Pancreas (tissue), 10 donors: ENCODE results near the gene ELMO2. TPM values are rescaled to one million over a fixed set of nuclear protein-coding genes. Genes with fewer than 3 reads are reported as not detected.

ENCODE experiments used
- ATAC-seq, 4 donors: fragments of 200-7000 bp; cut with Tn5 transposase; one replicate each; pipeline versions ENCODE4 v1.8.0 to v1.9.1; 2020; ENCODE audit warnings: mild to moderate bottlenecking in 4 of 4, moderate library complexity in 4 of 4
- DNase-seq, 6 donors: peaks; one replicate each; pipeline ENCODE4 v3.0.0-alpha.2; 2020
- FAIRE-seq: peaks from 2 replicates; lab custom pipeline; 2012; peaks lifted over from hg19 to GRCh38; lab: Jason Lieb, UNC
- H3K27ac ChIP-seq, 4 donors: fragments of 200-600 bp; sonication (generic); 1 replicate in 3 of 4; 2 replicates in 1 of 4; pipeline versions ENCODE4 v1.5.0 to v1.8.0; 2020
- H3K27me3 ChIP-seq, 4 donors: fragments of 200-600 bp; one replicate each; pipeline ENCODE4 v1.8.0; 2021
- H3K36me3 ChIP-seq, 3 donors: fragments of 200-600 bp; sonication (generic) in 1 of 3; one replicate each; pipeline versions ENCODE4 v1.5.0 to v1.8.0; 2020 to 2021
- H3K4me1 ChIP-seq, 3 donors: fragments of 200-600 bp; one replicate each; pipeline ENCODE4 v1.8.0; 2021
- H3K4me3 ChIP-seq, 4 donors: fragments of 200-600 bp; sonication (generic) in 2 of 4; one replicate each; pipeline versions ENCODE4 v1.5.0 to v1.8.0; 2020 to 2021
- H3K9me3 ChIP-seq, 4 donors: fragments of 200-600 bp; one replicate each; pipeline ENCODE4 v1.8.0; 2021
- CTCF ChIP-seq, 4 donors: fragments of 200-600 bp; sonication (generic) in 3 of 4; IDR thresholded peaks; one replicate each; pipeline versions ENCODE4 v1.5.0 to v1.8.0; 2021; ENCODE audit warnings: antibody characterized with exemption in 4 of 4
- WGBS, 2 donors: extraction: QIAGEN DNeasy Blood & Tissue Kit; methylation state at CpG; one replicate each; pipeline ENCODE4 v1.1.7; 2013; 5-methylcytosine and 5-hydroxymethylcytosine counted together
- intact Hi-C, 3 donors: fragments of 100-400 bp; cut with DNase I; formaldehyde crosslinking; loops; one replicate each; pipeline versions ENCODE4 v1.11.1 to v1.14.2; 2022
- polyA plus RNA-seq, 2 donors: library from polyadenylated mRNA; stranded (reverse); fragments of 200-250 nt; gene quantifications; one replicate each; pipeline ENCODE4 v1.2.3, GENCODE V29; 2013
- total RNA-seq, 6 donors: library from RNA; stranded (reverse); fragmentation: NEBNext Ultra II Directional in 4 of 6; extraction: Animal tissue kit (Norgen Biotek cat#: 25700) in 4 of 6; gene quantifications; one replicate each; pipeline versions ENCODE4 v1.2.1 to v1.2.4, GENCODE V29; 2021 to 2023
- donor health status: healthy with polysubstance abuse.
- donor health status: DM: no; HTN: no; CAD: no; lungs with moderate emphysema.
- donor health status: DM: no; HTN: no; CAD: no.
- donor health status: control.
- donor health status: control.
- donor health status: Bipolar disorder and iron deficiency.
- donor health status: DM: yes; HTN: yes; CAD: no.
- donor health status: DM: no; HTN: no; CAD: no.
- donor health status: DM: no; HTN: no; CAD: no.
- donor health status: DM: yes; HTN: yes; CAD: no.

Gene ELMO2
- total and polyA plus RNA-seq, 8 donors = 16.7 to 32.6 (median 27.7) TPM

DNA sequence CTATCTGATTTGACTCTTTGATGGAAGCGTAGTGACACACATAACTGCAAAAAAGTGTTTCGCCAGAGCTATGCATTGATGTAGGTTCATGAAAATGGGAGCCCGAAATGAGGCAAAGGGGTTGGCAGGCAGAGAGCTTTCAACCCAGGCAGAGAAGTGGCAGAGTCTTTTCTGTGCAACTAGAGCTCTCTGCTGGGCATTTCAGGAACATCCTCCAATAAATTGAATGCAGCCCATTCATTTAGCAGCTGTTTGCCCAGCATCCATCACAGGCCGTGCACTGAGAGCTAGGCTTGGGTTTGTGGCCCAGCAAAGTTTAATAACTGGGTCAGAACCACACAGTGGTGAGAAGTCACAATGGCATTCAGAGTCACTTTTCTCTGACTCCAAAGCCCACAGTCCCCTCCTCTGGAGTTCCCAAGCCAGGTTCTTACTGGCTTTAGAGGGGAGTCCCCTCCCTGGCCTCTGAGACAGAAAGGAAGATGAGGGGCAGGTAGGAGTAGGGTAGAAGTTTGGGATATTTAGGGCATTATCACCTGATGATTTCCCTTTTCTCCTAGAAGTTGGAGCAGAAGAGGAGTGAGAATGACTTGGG, 31.8 kb upstream of the ELMO2 start:
- no peak for TF ChIP-seq CTCF (IDR thresholded peaks at IDR 0.05)
- DNase-seq = peak in 1 of 6 donors; percentile 20
- H3K4me1 ChIP-seq = no peaks in the 10 kb centered on the region
- intact Hi-C loops = no loop called here
- ATAC-seq = peak in 3 of 4 donors; percentile 57 to 70 (median 60)
- 62 to 69% methylated on average over 4 of the region's 4 CpGs for WGBS, 2 donors
- no peaks in the 10 kb centered on the region for H3K9me3 ChIP-seq
- no peak overlapping the region for H3K27ac ChIP-seq
- H3K27me3 ChIP-seq = no peaks in the 10 kb centered on the region
- no peak for FAIRE-seq
- no peaks in the 10 kb centered on the region for H3K36me3 ChIP-seq
- H3K4me3 ChIP-seq = no peak overlapping the region

DNA sequence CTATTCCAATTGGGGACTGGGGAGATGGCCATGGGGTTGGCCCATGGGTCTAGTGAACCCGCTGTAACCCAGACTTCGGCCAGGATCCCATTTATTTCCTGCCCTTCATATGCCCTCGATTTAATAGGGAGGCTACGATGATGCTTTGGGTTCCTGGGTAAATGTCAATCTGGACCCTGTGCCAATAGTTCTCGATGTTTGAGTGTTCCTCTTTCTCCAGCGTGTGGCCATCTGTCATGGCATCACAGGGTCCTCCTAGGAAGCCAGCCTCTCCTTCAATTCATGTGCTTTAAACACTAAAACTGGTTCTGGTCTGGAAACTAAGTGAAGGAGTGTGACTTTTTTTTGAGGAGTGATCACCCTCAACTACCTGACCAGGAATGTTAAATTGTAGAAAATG, 28.7 kb upstream of the ELMO2 start:
- no peaks in the 10 kb centered on the region for H3K9me3 ChIP-seq
- TF ChIP-seq CTCF (IDR thresholded peaks at IDR 0.05) = no peak
- no peaks in the 10 kb centered on the region for H3K36me3 ChIP-seq
- no peak for DNase-seq
- no peak overlapping the region for H3K27ac ChIP-seq
- no peaks in the 10 kb centered on the region for H3K4me1 ChIP-seq
- no peak overlapping the region for H3K4me3 ChIP-seq
- no peaks in the 10 kb centered on the region for H3K27me3 ChIP-seq
- intact Hi-C loops = no loop called here
- FAIRE-seq = no peak
- WGBS, 2 donors = 85 to 91% methylated on average over 6 of the region's 6 CpGs
- no peak for ATAC-seq

DNA sequence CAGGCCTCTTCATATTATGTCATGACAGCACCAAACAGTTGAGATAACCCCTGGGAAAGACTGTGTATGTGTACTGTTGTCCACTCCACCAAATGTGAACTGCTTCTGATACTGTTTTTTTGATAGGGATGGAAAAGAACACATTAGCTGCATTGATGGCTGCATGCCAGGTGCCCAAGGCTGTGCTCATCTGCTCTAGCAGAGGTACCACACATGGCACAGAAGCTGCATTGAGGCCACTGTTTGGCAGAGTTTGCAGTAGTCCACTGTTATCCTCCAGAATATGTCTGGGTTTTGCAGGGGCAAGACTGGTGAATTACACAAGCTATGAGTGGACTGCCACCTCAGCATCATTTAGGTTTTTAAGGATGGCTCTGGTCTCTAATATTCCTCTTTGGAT, 28.2 kb upstream of the ELMO2 start:
- DNase-seq = no peak
- intact Hi-C loops = no loop called here
- FAIRE-seq = no peak
- no peaks in the 10 kb centered on the region for H3K36me3 ChIP-seq
- H3K4me3 ChIP-seq = no peak overlapping the region
- H3K9me3 ChIP-seq = no peaks in the 10 kb centered on the region
- H3K27me3 ChIP-seq = no peaks in the 10 kb centered on the region
- no peak for ATAC-seq
- TF ChIP-seq CTCF (IDR thresholded peaks at IDR 0.05) = no peak
- no peaks in the 10 kb centered on the region for H3K4me1 ChIP-seq
- H3K27ac ChIP-seq = no peak overlapping the region

DNA sequence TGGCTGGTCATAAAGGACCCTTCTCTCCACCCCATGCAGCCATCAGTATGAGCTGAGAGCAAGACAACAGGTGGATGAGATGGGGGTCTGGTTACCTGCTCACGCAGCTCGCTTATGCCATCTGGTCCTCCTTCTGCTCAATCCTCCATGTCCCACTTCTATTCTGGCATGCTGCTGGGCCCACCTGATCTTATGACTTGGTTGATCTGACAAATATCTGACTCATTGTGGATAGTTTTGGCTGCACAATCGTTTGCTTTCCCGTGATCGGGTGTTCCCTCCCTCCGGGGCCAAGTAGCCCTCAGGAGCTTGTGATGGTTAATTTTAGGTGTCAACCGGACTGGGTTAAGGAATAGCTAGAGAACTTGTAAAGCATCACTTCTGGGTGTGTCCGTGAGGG, 26.6 kb upstream of the ELMO2 start:
- Histone ChIP-seq H3K4me1 (no peaks in the 10 kb centered on the region), H3K36me3 (no peaks in the 10 kb centered on the region), H3K27me3 (no peaks in the 10 kb centered on the region), H3K27ac (no peak overlapping the region), H3K4me3 (no peak overlapping the region), H3K9me3 (no peaks in the 10 kb centered on the region)
- ATAC-seq (no peak), DNase-seq (no peak), FAIRE-seq (no peak)
- 75 to 87% methylated on average over 8 of the region's 8 CpGs for WGBS, 2 donors
- TF ChIP-seq CTCF (IDR thresholded peaks at IDR 0.05) = no peak
- intact Hi-C loops = no loop called here

GRCh38 chr20:46430921-46431712, 24.7 kb upstream of the ELMO2 start:
- no peak for DNase-seq
- intact Hi-C loops = no loop called here
- Histone ChIP-seq H3K27ac (no peak overlapping the region), H3K4me3 (no peak overlapping the region), H3K9me3 (no peaks in the 10 kb centered on the region), H3K4me1 (no peaks in the 10 kb centered on the region), H3K27me3 (no peaks in the 10 kb centered on the region), H3K36me3 (no peaks in the 10 kb centered on the region)
- WGBS, 2 donors = 77 to 87% methylated on average over 15 of the region's 15 CpGs
- TF ChIP-seq CTCF (IDR thresholded peaks at IDR 0.05) = no peak
- FAIRE-seq = no peak
- no peak for ATAC-seq
